ENCODE measurements around the gene VEGFB. TPM values are rescaled to one million over a fixed set of nuclear protein-coding genes. Genes with fewer than 3 reads are reported as not detected.

VEGFB gene
- total RNA-seq, 4 donors from 2014 or later = 92.3 to 144 (median 108) TPM

GRCh38 chr11:64192434-64192833, 42.0 kb upstream of the VEGFB start:
- intact Hi-C loops (cut with DNase I) = no loop called here
- Histone ChIP-seq H3K27me3 (no peaks in the 10 kb centered on the region), H3K9me3 (no peaks in the 10 kb centered on the region), H3K36me3 (peaks cover 44 to 76% (median 57%) of the 10 kb centered on the region in 4 donors), H3K27ac (replicated peaks in 1 of 4) (no peak overlapping the region), H3K4me3 (no peak overlapping the region), H3K4me1 (peaks cover 0 to 20% (median 7%) of the 10 kb centered on the region in 4 donors)
- 89% methylated on average over 4 of the region's 5 CpGs for WGBS
- TF ChIP-seq CTCF (IDR thresholded peaks at IDR 0.05) (no peak), POLR2AphosphoS5 (IDR thresholded peaks at IDR 0.05) (no peak), EP300 (IDR thresholded peaks at IDR 0.05) (no peak), POLR2A (IDR thresholded peaks at IDR 0.05; ENCODE audit: low read depth) (no peak)
- DNase-seq (ENCODE audit: extremely low spot score) = no peak

GRCh38 chr11:64196626-64197025, 37.8 kb upstream of the VEGFB start:
- H3K9me3 ChIP-seq = no peaks in the 10 kb centered on the region
- intact Hi-C loops (cut with DNase I) = no loop called here
- peaks cover 0 to 8% (median 0%) of the 10 kb centered on the region in 4 donors for H3K4me1 ChIP-seq
- TF ChIP-seq CTCF (IDR thresholded peaks at IDR 0.05) (no peak), POLR2A (IDR thresholded peaks at IDR 0.05; ENCODE audit: low read depth) (no peak), EP300 (IDR thresholded peaks at IDR 0.05) (no peak), POLR2AphosphoS5 (IDR thresholded peaks at IDR 0.05) (no peak)
- H3K36me3 ChIP-seq = peaks cover 76 to 93% (median 91%) of the 10 kb centered on the region in 4 donors
- H3K27ac ChIP-seq (replicated peaks in 1 of 4) = no peak overlapping the region
- no peaks in the 10 kb centered on the region for H3K27me3 ChIP-seq
- H3K4me3 ChIP-seq = no peak overlapping the region
- no peak for DNase-seq (ENCODE audit: extremely low spot score)
- WGBS = 85% methylated on average over 7 of the region's 9 CpGs

GRCh38 chr11:64198511-64198910, 35.9 kb upstream of the VEGFB start:
- H3K4me1 ChIP-seq = no peaks in the 10 kb centered on the region
- DNase-seq (ENCODE audit: extremely low spot score) = no peak
- no peak overlapping the region for H3K4me3 ChIP-seq
- TF ChIP-seq EP300 (IDR thresholded peaks at IDR 0.05) = no peak
- TF ChIP-seq POLR2A (IDR thresholded peaks at IDR 0.05; ENCODE audit: low read depth) = no peak
- no peak for TF ChIP-seq POLR2AphosphoS5 (IDR thresholded peaks at IDR 0.05)
- no peak for TF ChIP-seq CTCF (IDR thresholded peaks at IDR 0.05)
- no peak overlapping the region for H3K27ac ChIP-seq (replicated peaks in 1 of 4)
- intact Hi-C loops (cut with DNase I) = no loop called here
- peaks cover 85 to 100% (median 99%) of the 10 kb centered on the region in 4 donors for H3K36me3 ChIP-seq
- H3K27me3 ChIP-seq = no peaks in the 10 kb centered on the region
- WGBS = 92% methylated on average over 2 of the region's 2 CpGs
- H3K9me3 ChIP-seq = no peaks in the 10 kb centered on the region

- intact Hi-C loops (cut with DNase I) = loop anchor here (5.0 kb wide), 1 partner anchor 96 kb away; no protein-coding TSS in a partner anchor
- H3K27me3 ChIP-seq = no peaks in the 10 kb centered on the region
- DNase-seq (ENCODE audit: extremely low spot score) = no peak
- H3K27ac ChIP-seq (replicated peaks in 1 of 4) = no peak overlapping the region
- 87% methylated on average over 3 of the region's 3 CpGs for WGBS
- TF ChIP-seq CTCF (IDR thresholded peaks at IDR 0.05) = no peak
- TF ChIP-seq POLR2AphosphoS5 (IDR thresholded peaks at IDR 0.05) = no peak
- TF ChIP-seq EP300 (IDR thresholded peaks at IDR 0.05) = no peak
- TF ChIP-seq POLR2A (IDR thresholded peaks at IDR 0.05; ENCODE audit: low read depth) = no peak
- no peak overlapping the region for H3K4me3 ChIP-seq
- no peaks in the 10 kb centered on the region for H3K9me3 ChIP-seq
- H3K4me1 ChIP-seq = peaks cover 10 to 26% (median 16%) of the 10 kb centered on the region in 4 donors
- H3K36me3 ChIP-seq = peaks cover 65 to 99% (median 92%) of the 10 kb centered on the region in 4 donors
These were observed 32.8 kb upstream of the VEGFB start for GRCh38 chr11:64201543-64201942.

GRCh38 chr11:64202992-64203391, 31.4 kb upstream of the VEGFB start:
- no peak for TF ChIP-seq POLR2AphosphoS5 (IDR thresholded peaks at IDR 0.05)
- no peak for TF ChIP-seq POLR2A (IDR thresholded peaks at IDR 0.05; ENCODE audit: low read depth)
- TF ChIP-seq EP300 (IDR thresholded peaks at IDR 0.05) = no peak
- no peak for TF ChIP-seq CTCF (IDR thresholded peaks at IDR 0.05)
- Histone ChIP-seq H3K27me3 (no peaks in the 10 kb centered on the region), H3K27ac (replicated peaks in 1 of 4) (no peak overlapping the region), H3K9me3 (no peaks in the 10 kb centered on the region), H3K4me1 (peaks cover 13 to 41% (median 28%) of the 10 kb centered on the region in 4 donors), H3K4me3 (no peak overlapping the region), H3K36me3 (peaks cover 50 to 96% (median 83%) of the 10 kb centered on the region in 4 donors)
- WGBS = 96% methylated on average over 9 of the region's 9 CpGs
- intact Hi-C loops (cut with DNase I) = loop anchor here (5.0 kb wide), 1 partner anchor 94 kb away; no protein-coding TSS in a partner anchor
- no peak for DNase-seq (ENCODE audit: extremely low spot score)
